ENCODE measurements around the gene PXDC1.
A peak's percentile ranks its signal among the peaks of the same experiment; 100 is the strongest.

The PXDC1 gene, protein sequence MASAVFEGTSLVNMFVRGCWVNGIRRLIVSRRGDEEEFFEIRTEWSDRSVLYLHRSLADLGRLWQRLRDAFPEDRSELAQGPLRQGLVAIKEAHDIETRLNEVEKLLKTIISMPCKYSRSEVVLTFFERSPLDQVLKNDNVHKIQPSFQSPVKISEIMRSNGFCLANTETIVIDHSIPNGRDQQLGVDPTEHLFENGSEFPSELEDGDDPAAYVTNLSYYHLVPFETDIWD

DNA sequence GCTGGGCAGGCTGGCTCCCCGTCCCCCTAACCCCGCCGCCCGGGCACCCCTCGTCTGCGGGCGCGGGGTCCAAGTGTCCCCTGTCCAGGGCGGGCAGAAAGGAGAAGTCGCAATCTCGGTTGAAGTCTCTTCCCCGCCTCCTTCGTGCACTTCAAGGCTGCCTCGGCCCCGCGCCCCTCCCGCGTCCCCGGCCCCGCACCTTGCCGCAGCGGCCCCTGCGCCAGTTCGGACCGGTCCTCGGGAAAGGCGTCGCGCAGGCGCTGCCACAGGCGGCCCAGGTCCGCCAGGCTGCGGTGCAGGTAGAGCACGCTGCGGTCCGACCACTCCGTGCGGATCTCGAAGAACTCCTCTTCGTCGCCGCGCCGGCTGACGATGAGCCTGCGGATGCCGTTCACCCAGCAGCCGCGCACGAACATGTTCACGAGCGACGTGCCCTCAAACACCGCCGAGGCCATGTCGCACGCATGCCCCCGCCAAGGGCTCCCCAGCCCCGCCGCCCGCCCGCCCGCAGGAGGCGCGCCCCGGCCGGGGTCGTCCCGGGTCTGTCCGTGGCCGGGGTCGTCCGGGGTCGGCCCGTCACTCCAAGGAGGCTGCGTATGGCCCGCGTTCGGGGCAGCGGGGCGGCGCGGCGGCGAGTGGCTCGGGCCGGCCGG, at the start of gene PXDC1:
Gene PXDC1 (minus strand): TSS at position 637 of the 653 bp plus-strand sequence. CDS start 182 bp downstream, at position 455.
- TF ChIP-seq, protein P1, sequence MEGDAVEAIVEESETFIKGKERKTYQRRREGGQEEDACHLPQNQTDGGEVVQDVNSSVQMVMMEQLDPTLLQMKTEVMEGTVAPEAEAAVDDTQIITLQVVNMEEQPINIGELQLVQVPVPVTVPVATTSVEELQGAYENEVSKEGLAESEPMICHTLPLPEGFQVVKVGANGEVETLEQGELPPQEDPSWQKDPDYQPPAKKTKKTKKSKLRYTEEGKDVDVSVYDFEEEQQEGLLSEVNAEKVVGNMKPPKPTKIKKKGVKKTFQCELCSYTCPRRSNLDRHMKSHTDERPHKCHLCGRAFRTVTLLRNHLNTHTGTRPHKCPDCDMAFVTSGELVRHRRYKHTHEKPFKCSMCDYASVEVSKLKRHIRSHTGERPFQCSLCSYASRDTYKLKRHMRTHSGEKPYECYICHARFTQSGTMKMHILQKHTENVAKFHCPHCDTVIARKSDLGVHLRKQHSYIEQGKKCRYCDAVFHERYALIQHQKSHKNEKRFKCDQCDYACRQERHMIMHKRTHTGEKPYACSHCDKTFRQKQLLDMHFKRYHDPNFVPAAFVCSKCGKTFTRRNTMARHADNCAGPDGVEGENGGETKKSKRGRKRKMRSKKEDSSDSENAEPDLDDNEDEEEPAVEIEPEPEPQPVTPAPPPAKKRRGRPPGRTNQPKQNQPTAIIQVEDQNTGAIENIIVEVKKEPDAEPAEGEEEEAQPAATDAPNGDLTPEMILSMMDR (IDR thresholded peaks at IDR 0.05) = no peak
- peak within 1 kb of the TSS; percentile 96 for H3K4me3 ChIP-seq
- peak within 1 kb of the TSS; percentile 93 to 100 for H3K27ac ChIP-seq
- DNase-seq (ENCODE audit: low spot score) = no peak

DNA sequence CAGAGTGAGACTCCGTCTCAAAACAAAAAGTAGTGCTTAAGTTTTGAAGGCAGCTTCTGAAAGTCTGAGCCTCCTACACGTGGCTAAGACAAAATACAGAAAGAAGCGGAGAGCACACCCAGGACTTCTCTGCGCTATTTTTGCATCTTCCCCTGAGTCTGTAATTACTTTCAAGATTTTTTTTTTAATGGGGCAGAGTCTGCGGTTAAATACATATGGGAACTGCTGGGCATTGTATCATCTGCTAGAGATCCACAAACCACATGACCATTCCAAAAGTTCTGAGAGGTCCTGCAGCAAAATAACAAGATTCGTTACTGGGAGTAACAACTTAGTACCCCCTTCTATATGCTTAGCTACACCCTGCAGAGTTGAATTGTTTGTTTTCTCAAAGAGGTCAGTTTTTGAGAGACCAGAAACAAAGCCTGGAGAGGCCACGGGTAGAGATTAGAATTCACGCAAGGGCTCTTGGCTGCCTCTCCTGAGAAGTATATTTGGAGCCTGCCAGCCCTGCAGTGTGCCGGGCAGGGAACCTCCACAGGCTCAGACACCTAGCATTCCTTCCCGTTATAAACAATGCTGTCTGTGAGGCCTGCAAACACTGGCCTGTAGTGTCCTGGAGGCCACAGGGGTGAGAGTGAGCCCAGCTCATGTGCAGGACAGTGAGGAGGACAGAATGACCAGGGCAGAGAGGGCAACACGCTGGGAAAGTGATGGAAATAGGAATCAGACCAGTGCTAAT, 49.5 kb upstream of the PXDC1 start:
- Histone ChIP-seq H3K27ac (peak overlapping the region in 1 of 2 donors; percentile 79), H3K4me3 (no peak overlapping the region)
- TF ChIP-seq, protein P1 (IDR thresholded peaks at IDR 0.05) = no peak
- DNase-seq (ENCODE audit: low spot score) = no peak

DNA sequence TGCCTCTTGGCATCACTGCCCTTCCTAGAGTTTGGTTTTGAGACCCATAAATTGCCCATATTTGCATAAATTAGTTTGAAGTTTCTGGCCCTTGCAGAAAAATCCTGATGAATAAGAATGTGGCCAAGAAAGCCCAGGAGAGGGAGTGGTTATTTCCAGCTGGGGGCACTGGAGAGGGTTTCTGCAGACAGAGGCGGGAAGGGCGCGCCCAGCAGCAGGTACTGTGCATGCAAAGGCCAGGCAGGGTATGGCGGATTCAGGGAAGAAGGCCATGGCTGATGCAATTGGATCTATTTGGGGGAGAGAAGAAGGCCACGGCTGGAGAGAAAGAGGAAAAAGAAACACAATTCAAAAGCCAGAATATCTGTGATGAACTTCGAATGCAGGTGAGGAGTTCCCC, 48.2 kb upstream of the PXDC1 start:
- TF ChIP-seq, protein P1 (IDR thresholded peaks at IDR 0.05) = no peak
- no peak for DNase-seq (ENCODE audit: low spot score)

DNA sequence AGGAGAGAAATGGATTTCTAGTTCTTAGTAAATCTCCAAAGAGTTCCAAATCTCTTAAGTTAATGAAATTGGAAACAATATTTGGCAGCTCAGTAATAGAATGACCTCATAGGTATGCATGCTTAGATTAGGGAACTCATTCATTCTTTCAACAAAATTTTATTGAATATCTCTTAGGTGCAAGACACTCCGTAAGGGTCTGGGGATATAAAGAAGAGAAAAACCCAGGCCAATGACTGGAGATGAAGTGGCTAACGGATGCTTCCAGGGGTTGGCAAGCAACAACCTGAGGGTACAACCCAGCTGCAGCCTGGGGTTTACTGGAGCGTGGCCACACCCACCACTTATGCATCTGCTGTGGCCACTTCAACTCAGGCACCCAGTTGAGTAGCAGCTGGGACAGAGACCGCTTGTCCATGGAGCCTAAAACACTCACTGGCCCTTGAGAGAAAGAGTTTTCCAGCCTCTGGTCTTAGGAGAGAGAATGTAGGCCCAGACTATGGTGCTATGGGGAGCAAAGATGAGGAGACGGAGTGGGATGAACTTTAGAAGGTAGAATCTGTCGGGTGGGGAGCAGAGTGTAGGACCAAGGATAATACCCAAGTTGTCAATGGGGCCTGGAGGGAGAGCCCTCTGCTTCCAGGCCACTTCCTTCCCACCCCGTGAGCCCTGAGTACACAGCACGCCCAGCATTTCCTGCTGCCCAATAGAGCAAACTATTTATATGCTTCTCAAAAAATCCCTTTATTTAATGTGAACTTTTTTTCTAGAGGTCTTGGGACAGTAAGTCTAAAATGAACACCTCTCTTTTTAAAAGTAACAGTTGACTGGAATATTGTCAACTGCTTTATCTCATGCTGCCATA, 46.8 kb upstream of the PXDC1 start:
- TF ChIP-seq, protein P1 (IDR thresholded peaks at IDR 0.05) = no peak
- no peak overlapping the region for H3K4me3 ChIP-seq
- H3K27ac ChIP-seq = peak overlapping the region; percentile 4 to 14
- DNase-seq (ENCODE audit: low spot score) = no peak

More for the DNA sequence above, 48.2 kb upstream of the PXDC1 start:
- H3K4me3 ChIP-seq = no peak overlapping the region
- no peak overlapping the region for H3K27ac ChIP-seq

DNA sequence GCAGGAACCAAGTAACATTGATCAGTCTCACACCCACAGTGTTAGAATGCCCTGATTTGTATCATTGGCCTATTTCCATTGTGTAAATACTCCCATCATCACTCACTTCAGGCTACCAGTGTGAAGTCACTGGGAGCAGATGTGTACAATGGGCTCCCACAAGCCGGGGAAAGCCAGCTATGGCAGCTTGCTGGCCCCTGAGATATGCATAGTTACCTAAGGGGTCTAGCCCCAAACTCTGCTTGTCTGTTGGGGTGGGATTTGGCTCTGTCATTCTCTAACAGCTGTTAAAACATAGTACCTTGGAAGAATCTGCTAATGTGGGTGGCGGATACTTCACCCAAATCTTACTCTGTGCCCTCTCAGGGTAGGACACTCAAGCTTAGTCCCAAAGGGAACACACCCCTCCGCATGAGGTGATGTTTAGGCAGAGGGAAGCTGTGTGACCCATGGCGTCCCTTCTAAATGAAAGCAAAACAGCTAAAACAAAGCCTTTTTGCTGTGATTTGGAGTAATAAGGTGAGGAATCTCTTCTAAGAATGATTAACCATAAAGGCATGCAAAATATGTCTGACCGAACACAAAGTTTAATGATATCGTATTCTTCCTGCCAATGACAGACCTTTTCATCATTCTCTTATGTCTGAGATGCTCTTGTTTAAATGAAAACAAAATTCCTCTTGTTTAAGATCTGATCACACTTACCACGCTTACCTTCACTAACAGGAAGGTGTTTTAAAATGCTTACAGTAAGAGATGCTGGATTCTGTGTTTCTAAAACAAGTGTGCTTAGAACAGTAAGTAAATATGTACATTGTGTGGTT, 45.9 kb upstream of the PXDC1 start:
- Histone ChIP-seq H3K27ac (no peak overlapping the region), H3K4me3 (no peak overlapping the region)
- TF ChIP-seq, protein P1 (IDR thresholded peaks at IDR 0.05) = no peak
- DNase-seq (ENCODE audit: low spot score) = no peak

DNA sequence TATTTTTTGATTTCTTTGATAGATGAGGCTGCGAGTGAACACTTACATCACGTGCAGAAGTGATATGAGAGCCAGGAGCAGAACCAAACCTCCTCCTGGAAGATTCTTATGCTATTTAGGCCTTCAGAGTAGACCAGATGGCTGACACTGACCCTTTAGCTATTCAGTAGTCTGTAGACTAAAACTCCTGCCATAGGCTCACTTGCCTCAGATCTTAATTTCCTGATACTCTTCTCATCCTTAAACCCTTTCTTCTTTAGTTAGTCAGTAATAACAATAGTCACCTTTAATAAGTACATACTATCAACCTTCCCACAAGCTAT, 45.2 kb upstream of the PXDC1 start:
- DNase-seq (ENCODE audit: low spot score) = no peak
- H3K4me3 ChIP-seq = no peak overlapping the region
- no peak overlapping the region for H3K27ac ChIP-seq
- TF ChIP-seq, protein P1 (IDR thresholded peaks at IDR 0.05) = no peak

Measured in coronary artery (tissue), 2 donors.